GM23338 (cell line): ENCODE results near the gene EXOC6B. TPM values are rescaled to one million over a fixed set of nuclear protein-coding genes. Genes with fewer than 3 reads are reported as not detected.

Experiments
- CTCF ChIP-seq, 2 experiments: fragments of 200-600 bp in 1 of 2; sonication (generic) in 1 of 2; conservative IDR thresholded peaks; 2 replicates each; pipeline versions ENCODE4 v1.5.1 to v1.6.1; 2016 to 2017; ENCODE audit warnings: antibody characterized with exemption in 2 of 2, low read depth in 2 of 2, mild to moderate bottlenecking in 2 of 2, moderate library complexity in 1 of 2
- ETS1 ChIP-seq: IDR thresholded peaks from 2 replicates; pipeline ENCODE4 v1.6.1; 2016; ENCODE audit warnings: antibody characterized with exemption
- EZH2 ChIP-seq: fragments of 200-600 bp; sonication (generic); IDR thresholded peaks from one replicate; pipeline ENCODE4 v1.8.0; 2017; ENCODE audit warnings: antibody characterized with exemption, mild to moderate bottlenecking, low read depth; ENCODE audit not compliant: unreplicated experiment
- EZH2phosphoT487 ChIP-seq: fragments of 200-600 bp; sonication (generic); IDR thresholded peaks from one replicate; pipeline ENCODE4 v1.8.1; 2018; ENCODE audit warnings: antibody characterized with exemption; ENCODE audit not compliant: unreplicated experiment
- JUNB ChIP-seq: IDR thresholded peaks from one replicate; pipeline ENCODE4 v1.6.1; 2016; ENCODE audit warnings: antibody characterized with exemption; ENCODE audit not compliant: unreplicated experiment
- NANOG ChIP-seq: IDR thresholded peaks from 2 replicates; pipeline ENCODE4 v1.6.1; 2016; ENCODE audit warnings: antibody characterized with exemption, borderline replicate concordance
- POLR2AphosphoS5 ChIP-seq: IDR thresholded peaks from 2 replicates; pipeline ENCODE4 v1.6.1; 2016; ENCODE audit warnings: antibody characterized with exemption, low read depth
- STAT1 ChIP-seq: IDR thresholded peaks from one replicate; pipeline ENCODE4 v1.6.1; 2016; ENCODE audit warnings: antibody characterized with exemption; ENCODE audit not compliant: unreplicated experiment
- ZNF114 ChIP-seq: fragments of 250-450 bp; sonication (Bioruptor Pico); IDR thresholded peaks from 2 replicates; pipeline ENCODE4 v1.5.0; 2020; ENCODE audit warnings: mild to moderate bottlenecking, moderate library complexity
- ZNF331 ChIP-seq: fragments of 250-450 bp; sonication (Bioruptor Pico); IDR thresholded peaks from 2 replicates; pipeline ENCODE4 v1.5.0; 2020; ENCODE audit warnings: low read depth, mild to moderate bottlenecking, moderate library complexity
- ZNF462 ChIP-seq: fragments of 250-450 bp; sonication (Bioruptor Pico); IDR thresholded peaks from 2 replicates; pipeline ENCODE4 v1.5.0; 2020; ENCODE audit warnings: mild to moderate bottlenecking, moderate library complexity
- polyA plus RNA-seq: library from polyadenylated mRNA; unstranded; fragments of >200 nt; fragmentation: Nextera tagmentation; extraction: Ambion mirVana; gene quantifications from 2 replicates; pipeline ENCODE4 v1.2.1, GENCODE V29; 2016
- total RNA-seq: library from RNA; depleted of rRNA; stranded (reverse); fragments of >200 nt; shearing (Covaris generic); gene quantifications from 2 replicates; pipeline ENCODE4 v1.2.3, GENCODE V29; 2014

EXOC6B gene
- total and polyA plus RNA-seq, 2 experiments from 2014 or later: 7.2 to 45.9 TPM

- no peak for TF ChIP-seq ZNF462 (CRISPR knock-in tag)
- no peak for TF ChIP-seq NANOG
- no peak for TF ChIP-seq POLR2AphosphoS5
- no peak for TF ChIP-seq ZNF114
- TF ChIP-seq ETS1: no peak
- no peak for TF ChIP-seq JUNB
- TF ChIP-seq CTCF (conservative IDR thresholded peaks at IDR 0.05; ENCODE audit: low read depth in 2 of 2): no peak
- TF ChIP-seq ZNF331 (CRISPR knock-in tag): no peak
- no peak for TF ChIP-seq STAT1
- TF ChIP-seq EZH2: no peak
- no peak for TF ChIP-seq EZH2phosphoT487
These were observed 549.0 kb downstream of the EXOC6B start (continued) for GRCh38 chr2:72276876-72277275.
